HepG2 (cell line): ENCODE data around the gene PRM3. TPM values are rescaled to one million over a fixed set of nuclear protein-coding genes. Genes with fewer than 3 reads are reported as not detected.
A peak's percentile ranks its signal among the peaks of the same experiment; 100 is the strongest.

Experiments
- ATAC-seq: fragments of 200-7000 bp; cut with Tn5 transposase; 3 replicates; pipeline ENCODE4 v1.9.1; 2020; ENCODE audit warnings: mild to moderate bottlenecking, moderate library complexity
- BruUV-seq: library from RNA; stranded (reverse); fragments of 400-500 nt; replicated peaks from 2 replicates; lab custom pipeline; 2021; lab: Mats Ljungman, UMichigan
- CTCF ChIA-PET: fragments of 300-600 bp; formaldehyde crosslinking; extraction: SDS; loops from one replicate; lab custom pipeline; 2021; ENCODE audit warnings: low total read pairs, inconsistent platforms, low intra/inter-chr PET ratio; lab: Yijun Ruan, JAX
- POLR2A ChIA-PET: fragments of 350-600 bp; sonication (Branson Sonifier 250); formaldehyde crosslinking; loops from one replicate; lab custom pipeline; 2020; ENCODE audit warnings: antibody characterized with exemption, inconsistent platforms; lab: Yijun Ruan, JAX
- DNase-seq: peaks from one replicate; pipeline ENCODE4 v3.0.0-alpha.2; 2015; ENCODE audit warnings: low spot score
- FAIRE-seq: peaks from 3 replicates; lab custom pipeline; 2011; peaks lifted over from hg19 to GRCh38; lab: Jason Lieb, UNC
- H2AFZ ChIP-seq: one replicate; pipeline ENCODE4 v1.6.1; 2011; ENCODE audit warnings: low read length, inconsistent platforms
- H3K27ac ChIP-seq: fragments of 300-600 bp; 3 replicates; pipeline ENCODE4 v1.8.0; 2011; ENCODE audit warnings: mixed run types, mild to moderate bottlenecking, mixed read lengths, low read length, inconsistent platforms; ENCODE audit not compliant: insufficient read depth; ENCODE audit errors: extremely low read length
- H3K27me3 ChIP-seq, 2 experiments: fragments of 200-600 bp in 1 of 2; 2 replicates in 1 of 2; 3 replicates in 1 of 2; pipeline versions ENCODE4 v1.6.0 to v1.8.0; 2011; ENCODE audit warnings: low read length in 2 of 2, mild to moderate bottlenecking in 2 of 2, moderate library complexity in 2 of 2, inconsistent platforms in 1 of 2; ENCODE audit not compliant: insufficient read depth in 2 of 2, control insufficient read depth in 1 of 2
- H3K36me3 ChIP-seq, 2 experiments: fragments of 200-600 bp in 1 of 2; replicated peaks in 1 of 2; 2 replicates in 1 of 2; 3 replicates in 1 of 2; pipeline versions ENCODE4 v1.5.1 to v1.8.0; 2011; ENCODE audit warnings: low read length in 2 of 2, inconsistent platforms in 1 of 2; ENCODE audit not compliant: insufficient read depth in 2 of 2, control insufficient read depth in 1 of 2
- H3K4me1 ChIP-seq: 2 replicates; pipeline ENCODE4 v1.5.1; 2012; ENCODE audit warnings: low read length, inconsistent platforms; ENCODE audit not compliant: insufficient read depth
- H3K4me2 ChIP-seq: 2 replicates; pipeline ENCODE4 v1.6.0; 2011; ENCODE audit warnings: low read depth, low read length, inconsistent platforms
- H3K4me3 ChIP-seq, 3 experiments: fragments of 200-600 bp in 1 of 3; sonication (generic), shearing (Covaris generic) in 1 of 3; replicated peaks in 1 of 3; 2 replicates each; pipeline ENCODE4 v1.5.1; 2011 to 2016; ENCODE audit warnings: low read length in 3 of 3, inconsistent platforms in 2 of 3, low read depth in 2 of 3, mild to moderate bottlenecking in 2 of 3, control low read depth in 1 of 3, mixed read lengths in 1 of 3; ENCODE audit not compliant: insufficient read depth in 1 of 3
- H3K79me2 ChIP-seq: one replicate; pipeline ENCODE4 v1.6.1; 2011; ENCODE audit warnings: low read length, inconsistent platforms; ENCODE audit not compliant: insufficient read depth
- H3K9ac ChIP-seq: 2 replicates; pipeline ENCODE4 v1.6.0; 2011; ENCODE audit warnings: mild to moderate bottlenecking, low read depth, low read length, inconsistent platforms; ENCODE audit not compliant: insufficient read depth
- H3K9me3 ChIP-seq: 2 replicates; pipeline ENCODE4 v1.5.1; 2012; ENCODE audit warnings: mild to moderate bottlenecking, low read length
- H4K20me1 ChIP-seq: 2 replicates; pipeline ENCODE4 v1.6.0; 2011; ENCODE audit warnings: inconsistent platforms, mild to moderate bottlenecking, low read length, moderate library complexity; ENCODE audit not compliant: insufficient read depth
- FOXP1 ChIP-seq, 2 experiments: fragments of 450-650 bp in 1 of 2; IDR thresholded peaks; 2 replicates each; pipeline ENCODE4 v1.6.1; 2017 to 2018; ENCODE audit warnings: antibody characterized with exemption in 1 of 2
- HMG20A ChIP-seq: IDR thresholded peaks from 2 replicates; pipeline ENCODE4 v1.6.1; 2016; ENCODE audit warnings: borderline replicate concordance
- HOXA3 ChIP-seq: sonication (generic); formaldehyde crosslinking; IDR thresholded peaks from 2 replicates; pipeline ENCODE4 v1.5.0; 2020; ENCODE audit warnings: missing genetic modification reagents
- ISL2 ChIP-seq: sonication (generic); formaldehyde crosslinking; IDR thresholded peaks from 2 replicates; pipeline ENCODE4 v1.5.0; 2020; ENCODE audit warnings: missing genetic modification reagents
- REST ChIP-seq, 2 experiments: IDR thresholded peaks; 2 replicates each; pipeline ENCODE4 v1.6.1; 2011 to 2012; ENCODE audit warnings: low read length in 2 of 2, borderline replicate concordance in 1 of 2, low read depth in 1 of 2, mild to moderate bottlenecking in 1 of 2, moderate library complexity in 1 of 2
- RFXANK ChIP-seq: IDR thresholded peaks from 2 replicates; pipeline ENCODE4 v1.6.1; 2016
- SIX4 ChIP-seq: sonication (generic); formaldehyde crosslinking; IDR thresholded peaks from 2 replicates; pipeline ENCODE4 v1.4.0; 2020; ENCODE audit warnings: missing genetic modification reagents
- ZNF761 ChIP-seq: sonication (generic); formaldehyde crosslinking; conservative IDR thresholded peaks from 2 replicates; pipeline ENCODE4 v1.4.0; 2020; ENCODE audit warnings: mild to moderate bottlenecking, missing genetic modification reagents
- WGBS: methylation state at CpG from one replicate; pipeline ENCODE4 v1.1.6; 2017; ENCODE audit warnings: low lambda C conversion rate; 5-methylcytosine and 5-hydroxymethylcytosine counted together
- in situ Hi-C: cut with HindIII; loops from 2 replicates; pipeline ENCODE4 v1.10.0; 2017; ENCODE audit warnings: low pct_unique_long_range_greater_than_20kb; ENCODE audit not compliant: extremely low pct_ligation_motif_present
- intact Hi-C: fragments of 100-400 bp; cut with micrococcal nuclease; formaldehyde crosslinking; loops from one replicate; pipeline ENCODE4 v1.10.0; 2022; ENCODE audit not compliant: unreplicated experiment
- polyA plus RNA-seq, 8 experiments: library from polyadenylated mRNA; depleted of rRNA in 3 of 8; stranded (reverse) in 7 of 8; unstranded in 1 of 8; fragments of >200 nt; fragmentation: Illumina TruSeq in 4 of 8; extraction: Trizol in 4 of 8; gene quantifications; 2 replicates each; pipeline versions ENCODE4 v1.2.1 to v1.2.3, GENCODE V29; 2011 to 2016; ENCODE audit warnings: low read depth in 4 of 8, missing spikeins in 1 of 8, mixed read lengths in 1 of 8; ENCODE audit not compliant: insufficient read depth in 1 of 8
- total RNA-seq, 5 experiments: library from RNA; depleted of rRNA; stranded (reverse); fragments of >200 nt; fragmentation: Illumina TruSeq; extraction: Trizol; gene quantifications; 2 replicates each; pipeline ENCODE4 v1.2.3, GENCODE V29; 2016; ENCODE audit warnings: low read depth in 1 of 5
- TF ChIP-seq, protein P1 (sequence below): IDR thresholded peaks from 2 replicates; pipeline ENCODE4 v1.6.1; 2016; ENCODE audit warnings: low read depth, control low read depth

Gene PRM3
- total and polyA plus RNA-seq, 2 of the 13 experiments (the other 11 are each of a cell fraction or from before 2014, with no cell fraction given), result not detected

DNA sequence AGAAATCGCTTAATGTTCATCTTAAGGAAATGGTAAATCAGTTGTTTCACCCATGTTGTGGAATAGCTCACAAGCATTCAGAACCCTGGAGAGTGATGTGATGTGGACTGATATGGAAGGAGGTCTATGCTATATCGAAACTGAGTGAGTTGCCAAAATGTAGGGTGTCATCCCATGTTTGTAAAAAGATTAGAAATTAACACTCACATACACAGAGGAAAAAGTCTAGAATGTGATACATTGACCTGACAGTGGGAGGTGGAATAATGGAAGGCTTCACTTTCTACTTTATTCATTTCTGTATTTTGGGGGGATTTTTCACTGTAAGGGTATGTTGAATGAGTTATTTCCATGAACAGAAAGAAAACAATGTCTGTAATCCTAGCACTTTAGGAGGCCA lies 12.4 kb upstream of the PRM3 start:
- no peaks in the 10 kb centered on the region for H3K36me3 ChIP-seq
- DNase-seq (no peak), FAIRE-seq (no peak), ATAC-seq (no peak)
- H3K4me1 ChIP-seq, result peaks cover 90% of the 10 kb centered on the region
- H3K27ac ChIP-seq, result no peak overlapping the region
- no peaks in the 10 kb centered on the region for H3K27me3 ChIP-seq
- TF ChIP-seq ISL2 (CRISPR knock-in tag) (no peak), REST (IDR thresholded peaks at IDR 0.05; ENCODE audit: borderline replicate concordance in 1 of 2, low read depth in 1 of 2, low read length in 2 of 2) (peak in 1 of 2 experiments; percentile 62; a peak in 2 of 4 replicates)
- no peaks in the 10 kb centered on the region for H4K20me1 ChIP-seq
- H3K4me2 ChIP-seq, result no peak overlapping the region
- no peak overlapping the region for H3K4me3 ChIP-seq
- 84% methylated on average over 2 of the region's 2 CpGs for whole genome bisulfite sequencing
- H3K9ac ChIP-seq, result no peak overlapping the region
- CTCF ChIA-PET, result no interaction called here
- H3K9me3 ChIP-seq, result no peaks in the 10 kb centered on the region
- POLR2A ChIA-PET, result interaction anchor here (1.1 to 3.8 kb wide), 2 partner anchors 13 to 30 kb away, joined by 3 to 30 read pairs; partner anchors contain the start of gene SOCS1
- intact Hi-C loops, result no loop called here
- H2AFZ ChIP-seq, result no peak overlapping the region
- no TSS peak for BruUV-seq
- no peaks in the 10 kb centered on the region for H3K79me2 ChIP-seq
- in situ Hi-C loops, result no loop called here

DNA sequence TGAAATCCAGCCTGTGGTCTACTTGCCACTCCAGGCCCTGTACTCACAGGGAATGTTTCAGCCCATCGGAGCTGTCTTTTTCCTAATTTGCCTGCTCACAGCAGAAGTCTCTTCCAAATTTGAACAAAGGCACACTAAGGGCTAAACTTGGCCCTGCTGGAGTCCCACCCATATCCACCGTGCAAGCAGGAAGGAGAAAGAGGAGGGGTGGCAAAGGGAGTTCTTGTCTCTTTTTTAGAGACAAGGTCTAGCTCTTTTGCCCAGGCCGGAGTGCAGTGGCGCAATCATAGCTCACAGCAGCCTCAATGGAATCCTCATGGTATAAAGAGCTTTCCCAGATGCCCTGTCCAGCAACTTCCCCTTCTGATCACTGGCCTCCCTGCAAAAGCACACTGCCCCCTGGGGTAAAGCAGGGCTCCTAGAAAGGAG lies 10.4 kb upstream of the PRM3 start:
- POLR2A ChIA-PET, result interaction anchor here (0.7 to 3.8 kb wide), 11 partner anchors 9 to 88 kb away, joined by 3 to 30 read pairs (median 7); partner anchors contain the start of genes PRM3 and SOCS1
- DNase-seq, result peak; percentile 69
- Histone ChIP-seq H3K9ac (peak overlapping the region; percentile 25; the same call in 1 of the 2 replicates), H3K27me3 (no peaks in the 10 kb centered on the region), H3K36me3 (no peaks in the 10 kb centered on the region), H3K4me3 (no peak overlapping the region), H3K9me3 (no peaks in the 10 kb centered on the region), H3K27ac (peak overlapping the region; percentile 52), H3K79me2 (no peaks in the 10 kb centered on the region), H4K20me1 (no peaks in the 10 kb centered on the region), H3K4me1 (peaks cover 91% of the 10 kb centered on the region), H3K4me2 (peak overlapping the region; percentile 36), H2AFZ (peak overlapping the region; percentile 25)
- no peak for FAIRE-seq
- 36% methylated on average over 4 of the region's 4 CpGs for WGBS
- CTCF ChIA-PET, result no interaction called here
- in situ Hi-C loops, result no loop called here
- intact Hi-C loops, result no loop called here
- no TSS peak for BruUV-seq
- peak; percentile 45 for ATAC-seq
- TF ChIP-seq HMG20A (CRISPR knock-in tag) (peak; percentile 49; the same call in 1 of the 2 replicates), FOXP1 (IDR thresholded peaks at IDR 0.05) (no peak), FOXP1 (CRISPR knock-in tag; IDR thresholded peaks at IDR 0.05) (no peak), HOXA3 (CRISPR knock-in tag) (peak; percentile 35; the same call in 1 of the 2 replicates), SIX4 (CRISPR knock-in tag) (no peak), RFXANK (0 out of 2 replicates have a peak, but pooled peaks have one; percentile 41), ZNF761 (CRISPR knock-in tag) (no peak)
- TF ChIP-seq, protein P1, sequence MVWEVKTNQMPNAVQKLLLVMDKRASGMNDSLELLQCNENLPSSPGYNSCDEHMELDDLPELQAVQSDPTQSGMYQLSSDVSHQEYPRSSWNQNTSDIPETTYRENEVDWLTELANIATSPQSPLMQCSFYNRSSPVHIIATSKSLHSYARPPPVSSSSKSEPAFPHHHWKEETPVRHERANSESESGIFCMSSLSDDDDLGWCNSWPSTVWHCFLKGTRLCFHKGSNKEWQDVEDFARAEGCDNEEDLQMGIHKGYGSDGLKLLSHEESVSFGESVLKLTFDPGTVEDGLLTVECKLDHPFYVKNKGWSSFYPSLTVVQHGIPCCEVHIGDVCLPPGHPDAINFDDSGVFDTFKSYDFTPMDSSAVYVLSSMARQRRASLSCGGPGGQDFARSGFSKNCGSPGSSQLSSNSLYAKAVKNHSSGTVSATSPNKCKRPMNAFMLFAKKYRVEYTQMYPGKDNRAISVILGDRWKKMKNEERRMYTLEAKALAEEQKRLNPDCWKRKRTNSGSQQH (CRISPR knock-in tag), result 0 out of 2 replicates have a peak, but pooled peaks have one; percentile 17
